Bronchial epithelial cell (primary cell): ENCODE measurements around the gene C6orf15. TPM values are rescaled to one million over a fixed set of nuclear protein-coding genes. Genes with fewer than 3 reads are reported as not detected.

Source experiments
- DNase-seq: peaks from one replicate; pipeline ENCODE4 v3.0.0-alpha.2; 2010; ENCODE audit warnings: low read depth
- FAIRE-seq: peaks from 2 replicates; lab custom pipeline; 2011; peaks lifted over from hg19 to GRCh38; lab: Jason Lieb, UNC
- H3K27me3 ChIP-seq: 2 replicates; pipeline ENCODE4 v1.5.1; 2011; ENCODE audit warnings: low read length; ENCODE audit not compliant: control insufficient read depth, insufficient read depth
- H3K36me3 ChIP-seq: 2 replicates; pipeline ENCODE4 v1.5.1; 2011; ENCODE audit warnings: low read length; ENCODE audit not compliant: control insufficient read depth, insufficient read depth
- H3K4me3 ChIP-seq: 2 replicates; pipeline ENCODE4 v1.5.1; 2011; ENCODE audit warnings: mild to moderate bottlenecking, low read depth, low read length, control low read depth
- total RNA-seq: library from RNA; depleted of rRNA; stranded (reverse); fragments of >200 nt; gene quantifications from 2 replicates; pipeline ENCODE4 v1.2.1, GENCODE V29; 2014
- TF ChIP-seq, protein P1 (sequence below): IDR thresholded peaks from 2 replicates; pipeline ENCODE4 v1.5.1; 2011; ENCODE audit warnings: mild to moderate bottlenecking, moderate library complexity, low read length, control low read depth, inconsistent platforms; ENCODE audit not compliant: insufficient read depth, severe bottlenecking

C6orf15 gene
- total RNA-seq, 1 donor from 2014 or later: not detected

DNA sequence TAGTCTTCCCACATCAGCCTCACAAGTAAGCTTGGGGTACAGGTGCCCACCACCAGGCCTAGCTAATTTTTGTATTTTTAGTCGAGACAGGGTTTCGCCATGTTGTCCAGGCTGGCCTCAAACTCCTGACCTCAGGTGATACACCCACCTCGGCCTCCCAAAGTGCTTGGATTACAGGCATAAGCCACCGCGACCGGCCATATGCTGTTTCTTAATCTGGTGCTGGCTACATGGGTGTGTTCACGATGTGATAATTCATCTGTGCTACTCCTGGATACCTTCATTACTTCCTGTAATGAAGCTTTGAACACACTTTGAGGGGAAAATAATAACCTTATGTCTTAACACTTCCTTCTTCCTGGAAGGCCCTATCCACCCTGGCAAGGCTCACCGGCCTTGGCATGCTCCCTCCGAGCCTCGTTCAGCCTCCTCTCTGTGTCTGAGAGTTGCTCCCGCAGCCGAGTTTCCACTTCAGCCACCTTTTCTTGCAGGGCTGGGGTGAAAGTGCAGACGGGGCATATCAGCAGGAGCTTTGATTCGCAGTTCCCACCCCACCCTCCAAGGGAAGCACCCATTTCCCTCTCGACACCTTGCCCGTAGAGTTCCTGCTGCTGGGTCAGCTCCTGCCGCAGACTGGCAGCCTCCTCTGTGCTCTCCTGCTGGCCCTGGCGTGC is 32.1 kb upstream of the C6orf15 start:
- TF ChIP-seq, protein P1, sequence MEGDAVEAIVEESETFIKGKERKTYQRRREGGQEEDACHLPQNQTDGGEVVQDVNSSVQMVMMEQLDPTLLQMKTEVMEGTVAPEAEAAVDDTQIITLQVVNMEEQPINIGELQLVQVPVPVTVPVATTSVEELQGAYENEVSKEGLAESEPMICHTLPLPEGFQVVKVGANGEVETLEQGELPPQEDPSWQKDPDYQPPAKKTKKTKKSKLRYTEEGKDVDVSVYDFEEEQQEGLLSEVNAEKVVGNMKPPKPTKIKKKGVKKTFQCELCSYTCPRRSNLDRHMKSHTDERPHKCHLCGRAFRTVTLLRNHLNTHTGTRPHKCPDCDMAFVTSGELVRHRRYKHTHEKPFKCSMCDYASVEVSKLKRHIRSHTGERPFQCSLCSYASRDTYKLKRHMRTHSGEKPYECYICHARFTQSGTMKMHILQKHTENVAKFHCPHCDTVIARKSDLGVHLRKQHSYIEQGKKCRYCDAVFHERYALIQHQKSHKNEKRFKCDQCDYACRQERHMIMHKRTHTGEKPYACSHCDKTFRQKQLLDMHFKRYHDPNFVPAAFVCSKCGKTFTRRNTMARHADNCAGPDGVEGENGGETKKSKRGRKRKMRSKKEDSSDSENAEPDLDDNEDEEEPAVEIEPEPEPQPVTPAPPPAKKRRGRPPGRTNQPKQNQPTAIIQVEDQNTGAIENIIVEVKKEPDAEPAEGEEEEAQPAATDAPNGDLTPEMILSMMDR: no peak
- DNase-seq: no peak
- Histone ChIP-seq H3K27me3 (no peaks in the 10 kb centered on the region), H3K36me3 (peaks cover 4% of the 10 kb centered on the region), H3K4me3 (no peak overlapping the region)
- no peak for FAIRE-seq

DNA sequence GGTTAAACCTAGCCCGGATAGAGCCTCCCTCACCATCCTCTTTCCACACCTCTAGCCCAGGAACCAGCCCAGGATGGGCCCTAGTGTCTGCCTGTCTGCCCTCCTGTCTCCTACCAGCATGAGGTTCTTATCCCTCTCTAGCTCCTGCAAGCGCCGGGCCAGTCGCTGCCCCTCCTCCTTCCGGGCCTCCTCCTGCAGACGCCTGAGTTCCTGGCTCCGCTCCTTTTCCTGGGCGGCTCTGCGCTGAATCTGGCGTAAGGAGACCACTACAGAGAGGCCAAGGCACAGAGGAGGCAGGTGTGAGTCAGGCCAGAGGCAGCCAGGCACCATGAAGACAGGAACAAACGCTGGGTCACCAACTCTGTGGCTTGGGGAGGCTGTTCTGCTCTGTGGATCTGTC is 30.8 kb upstream of the C6orf15 start:
- Histone ChIP-seq H3K27me3 (no peaks in the 10 kb centered on the region), H3K36me3 (peaks cover 4% of the 10 kb centered on the region), H3K4me3 (no peak overlapping the region)
- TF ChIP-seq, protein P1: no peak
- DNase-seq (peak; percentile 45), FAIRE-seq (no peak)

- no peaks in the 10 kb centered on the region for H3K27me3 ChIP-seq
- peaks cover 4% of the 10 kb centered on the region for H3K36me3 ChIP-seq
- DNase-seq (no peak), FAIRE-seq (no peak)
- H3K4me3 ChIP-seq: no peak overlapping the region
- TF ChIP-seq, protein P1: no peak
Observed at GRCh38 chr6:31142361-31142761, 30.0 kb upstream of the C6orf15 start.

- FAIRE-seq (no peak), DNase-seq (no peak)
- TF ChIP-seq, protein P1: no peak
- H3K4me3 ChIP-seq: no peak overlapping the region
- H3K36me3 ChIP-seq: peaks cover 4% of the 10 kb centered on the region
- no peaks in the 10 kb centered on the region for H3K27me3 ChIP-seq
Observed at GRCh38 chr6:31140643-31141042, 28.3 kb upstream of the C6orf15 start.

DNA sequence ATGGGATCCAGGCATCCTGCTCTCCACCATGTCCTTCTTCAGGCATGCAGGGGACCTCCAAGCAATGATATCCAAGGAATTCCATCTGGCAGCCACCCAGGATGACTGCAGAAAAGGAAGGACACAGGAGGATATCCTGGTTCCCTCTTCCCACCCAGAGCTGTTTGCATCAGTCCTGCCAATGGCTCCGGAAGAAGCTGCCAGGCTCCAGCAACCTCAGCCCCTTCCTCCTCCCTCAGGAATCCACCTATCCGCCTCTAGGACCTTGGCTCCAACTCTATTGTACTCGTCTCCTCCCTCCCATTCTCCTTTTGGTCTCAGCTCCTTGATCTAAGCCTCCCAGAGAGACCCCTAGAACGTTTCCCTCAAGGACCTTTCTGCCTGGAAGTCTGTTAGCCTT is 27.2 kb upstream of the C6orf15 start:
- DNase-seq: no peak
- TF ChIP-seq, protein P1: no peak
- Histone ChIP-seq H3K4me3 (no peak overlapping the region), H3K36me3 (peaks cover 3% of the 10 kb centered on the region), H3K27me3 (no peaks in the 10 kb centered on the region)
- no peak for FAIRE-seq

- DNase-seq (no peak), FAIRE-seq (no peak)
- H3K27me3 ChIP-seq: no peaks in the 10 kb centered on the region
- H3K36me3 ChIP-seq: peaks cover 3% of the 10 kb centered on the region
- no peak within 1 kb of the TSS for H3K4me3 ChIP-seq
- TF ChIP-seq, protein P1: no peak
Observed at GRCh38 chr6:31138982-31139381, 26.6 kb upstream of the C6orf15 start, which contains the start of gene PSORS1C2. Gene PSORS1C2, minus strand, starts transcription at chr6:31139066. Its CDS starts 40 bp downstream, at chr6:31139026.
